Spleen (tissue), 11 donors: ENCODE results near the gene NSG1. TPM values are rescaled to one million over a fixed set of nuclear protein-coding genes. Genes with fewer than 3 reads are reported as not detected.
"Not testable (repeated sequence)": the region's sequence is repeated elsewhere in the genome, so short reads cannot be mapped to it uniquely, and the experiment has no call there.

ENCODE experiments used
- DNase-seq: peaks from one replicate; pipeline ENCODE4 v3.0.0-alpha.2; 2020
- H3K27ac ChIP-seq, 8 donors: fragments of 200-600 bp; sonication (generic) in 7 of 8; 1 replicate in 4 of 8; 2 replicates in 4 of 8; pipeline versions ENCODE4 v1.5.0 to v1.8.0; 2016 to 2021; ENCODE audit warnings: inconsistent platforms in 4 of 8, mild to moderate bottlenecking in 4 of 8, moderate library complexity in 1 of 8
- H3K27me3 ChIP-seq, 7 donors: fragments of 200-600 bp; sonication (generic) in 6 of 7; replicated peaks in 1 of 7; 1 replicate in 4 of 7; 2 replicates in 3 of 7; pipeline versions ENCODE4 v1.5.0 to v1.8.0; 2016 to 2021; ENCODE audit warnings: inconsistent platforms in 3 of 7, mild to moderate bottlenecking in 1 of 7
- H3K36me3 ChIP-seq, 6 donors: fragments of 200-600 bp; sonication (generic) in 5 of 6; 1 replicate in 4 of 6; 2 replicates in 2 of 6; pipeline versions ENCODE4 v1.5.0 to v1.8.0; 2016 to 2021; ENCODE audit warnings: inconsistent platforms in 2 of 6
- H3K4me1 ChIP-seq, 6 donors: fragments of 200-600 bp; sonication (generic) in 5 of 6; 1 replicate in 3 of 6; 2 replicates in 3 of 6; pipeline versions ENCODE4 v1.5.0 to v1.8.0; 2016 to 2021; ENCODE audit warnings: inconsistent platforms in 3 of 6
- H3K4me3 ChIP-seq, 8 donors: fragments of 200-600 bp; sonication (generic) in 7 of 8; 1 replicate in 4 of 8; 2 replicates in 4 of 8; pipeline versions ENCODE4 v1.5.0 to v1.8.0; 2016 to 2021; ENCODE audit warnings: inconsistent platforms in 4 of 8, mild to moderate bottlenecking in 4 of 8, moderate library complexity in 2 of 8
- H3K9me3 ChIP-seq, 8 donors: fragments of 200-600 bp; sonication (generic) in 7 of 8; 1 replicate in 4 of 8; 2 replicates in 4 of 8; pipeline versions ENCODE4 v1.5.0 to v1.8.0; 2016 to 2021; ENCODE audit warnings: inconsistent platforms in 4 of 8
- CTCF ChIP-seq, 11 experiments: fragments of 200-600 bp in 7 of 11; fragments of 450-650 bp in 4 of 11; sonication (generic) in 4 of 11; IDR thresholded peaks in 8 of 11; conservative IDR thresholded peaks in 3 of 11; 1 replicate in 7 of 11; 2 replicates in 4 of 11; pipeline versions ENCODE4 v1.4.0 to v1.8.0; 2016 to 2021; ENCODE audit warnings: antibody characterized with exemption in 11 of 11, inconsistent platforms in 4 of 11, mild to moderate bottlenecking in 1 of 11
- POLR2A ChIP-seq, 3 donors: fragments of 450-650 bp; IDR thresholded peaks; one replicate each; pipeline ENCODE4 v1.5.1; 2017; ENCODE audit warnings: antibody characterized with exemption in 3 of 3, mild to moderate bottlenecking in 1 of 3
- POLR2AphosphoS5 ChIP-seq, 3 donors: sonication (generic); formaldehyde crosslinking; IDR thresholded peaks; one replicate each; pipeline ENCODE4 v1.5.1; 2017; ENCODE audit warnings: antibody characterized with exemption in 3 of 3
- WGBS, 5 donors: extraction: QIAGEN DNeasy Blood & Tissue Kit in 3 of 5; methylation state at CpG; one replicate each; pipeline versions ENCODE4 v1.1.5 to v1.1.7; 2013 to 2018; 5-methylcytosine and 5-hydroxymethylcytosine counted together
- intact Hi-C: fragments of 100-400 bp; cut with DNase I; formaldehyde crosslinking; loops from one replicate; pipeline ENCODE4 v1.15.0; 2023; ENCODE audit warnings: low total_unique reads
- polyA plus RNA-seq, 3 donors: library from polyadenylated mRNA; stranded (reverse); fragments of 200-250 nt; gene quantifications; one replicate each; pipeline ENCODE4 v1.2.1, GENCODE V29; 2013
- total RNA-seq, 7 donors: library from RNA; depleted of rRNA in 3 of 7; stranded (reverse); fragments of >200 nt in 3 of 7; fragmentation: NEBNext Ultra II Directional in 4 of 7; extraction: Animal tissue kit (Norgen Biotek cat#: 25700) in 4 of 7; gene quantifications; one replicate each; pipeline versions ENCODE4 v1.1.0 to v1.2.1, GENCODE V29; 2016 to 2021
- donor health status: healthy with polysubstance abuse.
- donor health status: DM: no; HTN: no; CAD: no; lungs with moderate emphysema.
- donor health status: DM: no; HTN: no; CAD: no.
- donor health status: Bipolar disorder and iron deficiency.
- donor health status: healthy.
- donor health status: DM: no; HTN: no; CAD: no.
- donor health status: DM: yes; HTN: yes; CAD: no.

The NSG1 gene
- total and polyA plus RNA-seq, 10 donors, result 0.22 to 4.1 (median 1.4) TPM

GRCh38 chr4:4341861-4342650 lies 44.8 kb upstream of the NSG1 start:
- H3K36me3 ChIP-seq, result no peaks in the 10 kb centered on the region
- no peaks in the 10 kb centered on the region for H3K9me3 ChIP-seq
- peaks cover 0 to 4% (median 0%) of the 10 kb centered on the region in 6 donors for H3K4me1 ChIP-seq
- peak; percentile 42 for DNase-seq
- no peak for TF ChIP-seq POLR2AphosphoS5 (IDR thresholded peaks at IDR 0.05)
- TF ChIP-seq CTCF (IDR thresholded peaks at IDR 0.05 in 8 of 11, conservative IDR thresholded peaks at IDR 0.05 in 3 of 11), result no peak
- TF ChIP-seq POLR2A (IDR thresholded peaks at IDR 0.05), result no peak
- no peak overlapping the region for H3K27ac ChIP-seq
- intact Hi-C loops, result no loop called here
- H3K4me3 ChIP-seq, result no peak overlapping the region
- WGBS, 5 donors, result 81 to 92% (median 89%) methylated on average over 9 of the region's 9 CpGs
- H3K27me3 ChIP-seq, result peaks cover 0 to 6% (median 0%) of the 10 kb centered on the region in 7 donors

GRCh38 chr4:4343038-4343437 lies 43.9 kb upstream of the NSG1 start:
- H3K9me3 ChIP-seq, result no peaks in the 10 kb centered on the region
- WGBS, 5 donors, result 80 to 88% (median 83%) methylated on average over 5 of the region's 5 CpGs
- no peak overlapping the region for H3K4me3 ChIP-seq
- DNase-seq, result no peak
- intact Hi-C loops, result no loop called here
- no peak overlapping the region for H3K27ac ChIP-seq
- TF ChIP-seq CTCF (IDR thresholded peaks at IDR 0.05 in 8 of 11, conservative IDR thresholded peaks at IDR 0.05 in 3 of 11) (no peak), POLR2A (IDR thresholded peaks at IDR 0.05) (no peak), POLR2AphosphoS5 (IDR thresholded peaks at IDR 0.05) (no peak)
- H3K4me1 ChIP-seq, result peaks cover 0 to 4% (median 0%) of the 10 kb centered on the region in 6 donors
- peaks cover 0 to 6% (median 0%) of the 10 kb centered on the region in 7 donors for H3K27me3 ChIP-seq
- no peaks in the 10 kb centered on the region for H3K36me3 ChIP-seq

GRCh38 chr4:4344915-4345527 lies 41.9 kb upstream of the NSG1 start:
- H3K27ac ChIP-seq, result no peak overlapping the region
- DNase-seq, result peak; percentile 76
- TF ChIP-seq POLR2A (IDR thresholded peaks at IDR 0.05) (no peak), POLR2AphosphoS5 (IDR thresholded peaks at IDR 0.05) (peak in 2 of 3 donors; percentile 25 to 74)
- WGBS, 5 donors, result 69 to 85% (median 76%) methylated on average over 14 of the region's 14 CpGs
- H3K4me1 ChIP-seq, result peaks cover 0 to 4% (median 0%) of the 10 kb centered on the region in 6 donors
- intact Hi-C loops, result no loop called here
- H3K4me3 ChIP-seq, result no peak overlapping the region
- peaks cover 0 to 5% (median 0%) of the 10 kb centered on the region in 8 donors for H3K9me3 ChIP-seq
- H3K36me3 ChIP-seq, result no peaks in the 10 kb centered on the region
- peaks cover 0 to 16% (median 0%) of the 10 kb centered on the region in 7 donors for H3K27me3 ChIP-seq

- no peak for TF ChIP-seq POLR2A (IDR thresholded peaks at IDR 0.05)
- TF ChIP-seq CTCF (IDR thresholded peaks at IDR 0.05 in 8 of 11, conservative IDR thresholded peaks at IDR 0.05 in 3 of 11), result no peak
- H3K4me3 ChIP-seq, result no peak overlapping the region
- H3K4me1 ChIP-seq, result peaks cover 0 to 4% (median 0%) of the 10 kb centered on the region in 6 donors
- DNase-seq, result no peak
- peaks cover 0 to 5% (median 0%) of the 10 kb centered on the region in 8 donors for H3K9me3 ChIP-seq
- 19 to 38% (median 37%) methylated on average over 1 of the region's 1 CpG for WGBS, 5 donors
- H3K36me3 ChIP-seq, result no peaks in the 10 kb centered on the region
- intact Hi-C loops, result no loop called here
- H3K27me3 ChIP-seq, result peaks cover 0 to 18% (median 0%) of the 10 kb centered on the region in 7 donors
- no peak overlapping the region for H3K27ac ChIP-seq
Measured at GRCh38 chr4:4347585-4347984, 39.3 kb upstream of the NSG1 start.

- H3K36me3 ChIP-seq, H3K9me3 ChIP-seq, H3K4me3 ChIP-seq, intact Hi-C loops, H3K4me1 ChIP-seq: not testable (repeated sequence)
- DNase-seq, result peak; percentile 56
- Histone ChIP-seq H3K27ac (peak overlapping the region in 1 of 8 donors; percentile 5), H3K27me3 (peaks cover 0 to 18% (median 0%) of the 10 kb centered on the region in 7 donors)
- WGBS, 5 donors, result 46 to 67% (median 53%) methylated on average over 9 of the region's 9 CpGs
Measured at GRCh38 chr4:4348585-4348984, 38.3 kb upstream of the NSG1 start.
